ENCODE results near the gene ACR.

ACR gene

DNA sequence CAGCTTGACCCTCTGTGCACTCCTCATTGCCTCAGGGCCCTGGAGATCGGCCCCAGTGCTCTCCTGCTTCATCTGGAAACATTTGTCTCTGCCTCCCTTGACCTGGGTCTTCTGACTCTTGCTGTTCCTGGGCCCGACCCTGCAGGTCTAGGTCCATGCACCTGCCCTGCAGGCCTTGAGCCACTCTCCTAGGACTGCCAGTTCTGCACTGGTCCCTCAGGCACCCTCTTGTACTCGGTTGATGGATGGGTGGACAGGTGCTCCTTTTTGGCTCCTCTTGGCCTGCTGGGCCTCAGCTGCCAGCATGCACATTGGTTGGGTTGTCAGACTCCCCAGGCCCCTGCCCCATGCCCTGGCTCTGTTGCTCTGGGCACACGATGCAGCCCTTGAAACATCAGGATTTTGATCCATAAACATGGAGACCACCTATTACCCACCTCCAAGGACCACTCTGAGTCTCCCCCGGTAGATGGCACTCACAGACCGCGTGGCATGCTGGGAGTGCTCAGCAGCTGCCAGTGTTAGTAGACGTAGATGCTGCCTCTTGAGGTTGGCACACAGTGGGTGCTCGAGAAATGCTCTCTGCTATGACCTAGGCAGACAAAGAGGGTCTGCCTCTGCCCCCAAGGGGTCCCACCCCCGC, 20.2 kb upstream of the ACR start:
- DNase-seq (ENCODE audit: low spot score) = no peak

GRCh38 chr22:50718352-50718709, 19.7 kb upstream of the ACR start:
- DNase-seq (ENCODE audit: low spot score) = no peak

DNA sequence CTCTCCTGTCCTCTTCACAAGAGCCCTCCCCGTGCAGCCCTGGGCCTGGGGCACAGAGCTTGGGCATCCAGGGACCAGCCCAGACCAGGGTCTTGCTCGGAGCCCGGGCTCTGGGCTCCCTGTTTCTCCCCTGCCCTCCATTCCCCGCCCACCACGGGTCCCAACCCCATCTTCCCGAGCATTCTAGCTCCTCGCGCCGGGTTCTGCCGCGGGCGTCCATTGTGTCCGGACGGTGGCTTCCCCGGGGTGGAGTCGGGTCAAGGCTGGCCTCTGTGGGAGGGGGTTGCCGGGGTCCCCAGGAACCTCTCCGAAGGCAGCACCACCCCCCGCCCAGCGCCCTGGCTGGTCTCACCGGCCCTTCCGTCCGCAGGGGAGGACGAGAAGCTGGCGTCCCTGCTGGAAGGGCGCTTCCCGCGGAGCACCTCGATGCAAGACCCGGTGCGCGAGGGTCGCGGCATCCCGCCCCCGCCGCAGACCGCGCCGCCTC, 18.1 kb upstream of the ACR start:
- DNase-seq (ENCODE audit: low spot score) = no peak

- no peak for DNase-seq (ENCODE audit: low spot score)
Observed at GRCh38 chr22:50720301-50721256, 17.4 kb upstream of the ACR start.

GRCh38 chr22:50721257-50721844, 16.7 kb upstream of the ACR start:
- no peak for DNase-seq (ENCODE audit: low spot score)

DNA sequence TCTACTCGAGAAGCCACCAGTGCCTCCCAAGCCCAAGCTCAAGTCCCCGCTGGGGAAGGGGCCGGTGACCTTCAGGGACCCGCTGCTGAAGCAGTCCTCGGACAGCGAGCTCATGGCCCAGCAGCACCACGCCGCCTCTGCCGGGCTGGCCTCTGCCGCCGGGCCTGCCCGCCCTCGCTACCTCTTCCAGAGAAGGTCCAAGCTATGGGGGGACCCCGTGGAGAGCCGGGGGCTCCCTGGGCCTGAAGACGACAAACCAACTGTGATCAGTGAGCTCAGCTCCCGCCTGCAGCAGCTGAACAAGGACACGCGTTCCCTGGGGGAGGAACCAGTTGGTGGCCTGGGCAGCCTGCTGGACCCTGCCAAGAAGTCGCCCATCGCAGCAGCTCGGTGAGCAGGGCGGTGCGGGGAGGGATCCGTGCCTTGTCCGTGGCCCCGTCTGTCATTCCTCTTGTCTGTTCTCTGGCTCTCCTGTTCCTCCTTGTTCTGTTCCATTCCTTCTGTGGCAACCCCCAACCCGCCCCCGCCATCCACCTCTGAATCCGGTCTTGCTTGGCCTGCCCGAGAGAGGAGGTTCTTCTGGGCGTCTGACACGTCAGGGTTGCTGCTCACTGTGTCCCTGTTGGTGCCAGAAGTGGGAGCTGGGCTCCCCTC, 15.8 kb upstream of the ACR start:
- no peak for DNase-seq (ENCODE audit: low spot score)

- DNase-seq (ENCODE audit: low spot score) = no peak
Observed at GRCh38 chr22:50722716-50723428, 15.1 kb upstream of the ACR start.

DNA sequence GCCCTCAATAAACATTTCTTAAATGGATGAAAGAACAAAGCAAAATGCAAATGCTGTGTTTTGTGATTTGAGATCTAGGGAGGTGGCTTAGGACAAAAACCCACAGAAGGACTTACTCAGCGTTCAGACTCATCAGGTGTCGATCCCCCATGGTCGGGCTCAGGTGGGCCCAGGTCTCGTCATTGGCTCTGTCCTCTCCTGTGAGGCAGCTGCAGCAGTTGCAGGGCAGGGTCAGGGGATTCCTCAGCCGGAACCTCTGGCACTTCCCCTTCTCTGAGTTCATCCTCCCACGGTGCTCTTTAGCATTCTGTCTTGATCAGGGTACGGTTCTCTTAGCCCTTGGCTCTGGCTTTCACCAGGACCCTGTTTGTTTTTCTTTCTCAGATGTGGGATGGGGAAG, 14.0 kb upstream of the ACR start:
- no peak for DNase-seq (ENCODE audit: low spot score)

GRCh38 chr22:50724616-50725015, 13.4 kb upstream of the ACR start:
- DNase-seq (ENCODE audit: low spot score) = no peak

DNA sequence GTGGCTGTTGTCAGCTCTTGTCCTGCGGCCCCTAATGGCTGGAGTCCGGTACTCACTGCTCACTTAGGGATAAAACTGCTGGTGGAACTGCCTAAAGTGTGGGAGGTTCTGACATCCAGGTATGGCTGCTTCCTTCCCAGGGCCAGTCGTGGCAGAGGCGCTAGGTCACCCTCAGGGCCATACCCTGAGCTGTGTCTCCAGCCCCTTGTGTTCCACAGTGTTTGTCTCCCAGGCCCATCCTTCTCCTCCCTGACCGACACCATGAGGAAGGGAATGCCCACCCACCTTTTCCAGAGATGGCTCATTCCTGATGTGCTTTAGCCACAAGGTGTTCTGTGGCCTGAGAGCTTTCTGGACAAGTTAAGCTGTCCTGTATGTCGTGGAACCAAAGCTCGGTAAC, 12.4 kb upstream of the ACR start:
- DNase-seq (ENCODE audit: low spot score) = no peak

GRCh38 chr22:50726643-50727340, 11.2 kb upstream of the ACR start:
- DNase-seq (ENCODE audit: low spot score) = no peak

- DNase-seq (ENCODE audit: low spot score) = no peak
Observed at GRCh38 chr22:50727678-50728522, 10.1 kb upstream of the ACR start.

GRCh38 chr22:50728523-50728931, 9.5 kb upstream of the ACR start:
- no peak for DNase-seq (ENCODE audit: low spot score)

DNA sequence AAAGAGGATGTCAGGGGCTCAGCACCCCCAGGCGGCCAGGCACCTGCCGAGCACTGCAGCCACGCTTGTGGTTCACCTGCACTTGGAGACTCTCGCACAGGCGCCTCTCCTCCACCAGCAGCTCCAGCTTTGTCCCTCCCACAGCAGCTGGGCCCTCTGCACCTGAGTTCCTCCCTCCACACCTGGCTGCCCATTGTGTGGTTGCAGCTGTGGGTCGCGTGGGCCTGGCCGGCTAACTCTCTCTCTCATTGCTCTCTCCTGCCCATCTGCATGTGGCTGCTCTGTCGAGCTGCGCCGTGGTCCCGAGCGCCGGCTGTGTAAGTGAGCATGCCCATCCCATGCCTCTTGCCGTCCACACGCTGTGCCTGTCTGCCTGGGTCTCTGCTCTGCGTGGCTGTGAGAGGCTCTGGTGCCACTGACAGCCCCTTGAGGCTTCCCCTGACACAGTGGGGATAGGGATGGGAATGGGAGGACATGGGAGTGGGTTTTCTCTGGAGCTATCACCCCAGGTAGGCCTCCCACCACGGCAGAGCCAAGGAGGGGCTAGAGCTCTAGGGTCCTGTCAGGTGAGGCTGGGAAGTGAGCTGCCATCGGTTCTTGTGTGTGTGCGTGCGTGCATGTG, 8.5 kb upstream of the ACR start:
- no peak for DNase-seq (ENCODE audit: low spot score)

DNA sequence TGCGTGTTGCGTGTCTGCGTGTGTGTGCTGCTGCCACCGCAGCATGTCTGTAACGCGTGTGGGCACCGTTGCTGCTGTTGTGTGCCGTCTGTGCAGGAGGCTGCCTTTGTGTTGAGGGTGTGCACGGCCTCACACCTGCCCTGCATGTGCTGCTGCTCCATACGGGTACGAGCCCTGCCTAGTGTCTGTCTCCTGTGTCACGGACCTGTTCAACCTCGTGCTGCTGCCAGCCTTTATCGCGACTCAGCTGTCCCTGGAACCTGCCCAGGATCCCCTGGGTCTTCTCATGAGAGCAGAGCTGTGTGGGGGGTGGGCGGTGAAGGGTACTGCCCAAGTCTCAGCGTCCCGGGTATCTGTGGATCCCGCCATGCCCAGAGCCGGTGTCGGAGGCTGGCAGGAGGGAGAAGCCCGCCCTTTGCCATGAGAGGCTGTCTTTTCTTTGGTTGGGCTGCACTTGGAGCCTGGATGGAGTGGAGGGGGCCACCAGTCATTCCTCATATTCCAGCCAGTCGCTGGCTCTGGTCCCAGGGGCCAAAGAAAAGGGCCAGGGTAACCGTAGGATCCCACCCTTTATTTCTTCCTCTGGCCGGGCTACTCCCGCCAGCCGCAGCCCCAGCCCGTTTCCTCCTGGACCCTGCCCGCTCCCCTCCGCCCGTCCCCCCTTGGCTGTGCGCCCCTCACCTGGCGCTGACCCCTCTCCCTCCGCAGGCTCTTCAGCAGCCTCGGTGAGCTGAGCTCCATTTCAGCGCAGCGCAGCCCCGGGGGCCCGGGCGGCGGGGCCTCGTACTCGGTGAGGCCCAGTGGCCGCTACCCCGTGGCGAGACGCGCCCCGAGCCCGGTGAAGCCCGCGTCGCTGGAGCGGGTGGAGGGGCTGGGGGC, 7.8 kb upstream of the ACR start:
- no peak for DNase-seq (ENCODE audit: low spot score)

- DNase-seq (ENCODE audit: low spot score) = no peak
Observed at GRCh38 chr22:50730941-50731661, 6.9 kb upstream of the ACR start.

GRCh38 chr22:50731811-50732624, 6.0 kb upstream of the ACR start:
- DNase-seq (ENCODE audit: low spot score) = peak; percentile 68
